Stimulated activated CD4-positive, alpha-beta T cell treated with anti-CD3 and anti-CD28 coated beads, TNF-alpha, amount 100 ng/mL, for 4 hours (primary cell): Measurements from ENCODE around the gene CNNM2.

ENCODE experiments used
- DNase-seq, 3 experiments: peaks; one replicate each; pipeline ENCODE4 v3.0.0-alpha.2; 2020; ENCODE audit warnings: low read depth in 3 of 3

CNNM2 gene

GRCh38 chr10:102917962-102918816 is at the start of gene CNNM2:
TSS of gene CNNM2 (plus strand) at chr10:102918294. CDS start at chr10:102918481, 187 bp downstream.
- DNase-seq, result peak; percentile 97 to 99 (median 98)

- DNase-seq, result no peak
Observed at GRCh38 chr10:102868911-102869257, 49.2 kb upstream of the CNNM2 start.

- no peak for DNase-seq
Observed at GRCh38 chr10:102869258-102870198, 48.6 kb upstream of the CNNM2 start, which contains the start of gene AS3MT. TSS of gene AS3MT (plus strand) at chr10:102869470. CDS start at chr10:102869593, 123 bp downstream.

- DNase-seq, result no peak
Observed at GRCh38 chr10:102870221-102870620, 47.9 kb upstream of the CNNM2 start.

GRCh38 chr10:102872163-102872562 is 45.9 kb upstream of the CNNM2 start:
- no peak for DNase-seq

GRCh38 chr10:102876747-102877153 is 41.3 kb upstream of the CNNM2 start:
- DNase-seq, result no peak

DNA sequence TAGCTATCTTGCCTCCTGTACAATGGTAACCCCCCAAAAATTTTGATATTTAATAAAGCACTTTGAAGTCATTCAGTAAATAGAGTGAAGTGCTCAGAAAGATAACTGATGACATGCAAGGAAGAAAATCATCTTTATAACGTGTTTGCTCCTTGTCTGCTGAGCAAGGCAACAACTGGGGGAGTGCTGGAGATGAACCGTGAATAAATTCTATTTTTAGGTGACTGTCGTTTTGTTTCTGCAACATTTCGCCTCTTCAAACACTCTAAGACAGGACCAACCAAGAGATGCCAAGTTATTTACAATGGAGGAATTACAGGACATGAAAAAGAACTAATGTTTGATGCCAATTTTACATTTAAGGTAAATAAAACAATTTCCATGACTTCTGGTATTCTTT is 39.5 kb upstream of the CNNM2 start:
- no peak for DNase-seq

DNA sequence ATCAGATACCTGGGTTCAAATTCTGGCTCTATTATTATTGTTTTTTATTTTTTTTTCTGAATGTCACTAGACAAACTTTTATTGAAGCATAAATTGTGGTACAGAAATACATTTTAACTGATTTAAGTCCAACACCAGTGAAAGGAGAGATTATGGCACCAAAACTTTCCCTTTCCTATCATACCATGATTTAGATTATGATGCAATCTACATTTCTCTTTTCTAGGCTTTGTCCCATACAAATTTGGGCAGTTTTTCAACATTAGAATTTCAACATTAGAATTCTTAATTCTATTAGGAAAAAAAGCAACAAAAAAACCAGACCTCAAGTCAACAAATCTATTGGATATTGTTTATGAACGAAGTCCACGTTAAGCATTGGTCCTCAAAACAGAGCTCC is 37.8 kb upstream of the CNNM2 start:
- DNase-seq, result no peak

- DNase-seq, result no peak
Observed at GRCh38 chr10:102888048-102888447, 30.0 kb upstream of the CNNM2 start.

GRCh38 chr10:102894466-102895213 is 23.5 kb upstream of the CNNM2 start:
- DNase-seq, result no peak

- DNase-seq, result no peak
Observed at GRCh38 chr10:102900006-102900405, 18.1 kb upstream of the CNNM2 start.

DNA sequence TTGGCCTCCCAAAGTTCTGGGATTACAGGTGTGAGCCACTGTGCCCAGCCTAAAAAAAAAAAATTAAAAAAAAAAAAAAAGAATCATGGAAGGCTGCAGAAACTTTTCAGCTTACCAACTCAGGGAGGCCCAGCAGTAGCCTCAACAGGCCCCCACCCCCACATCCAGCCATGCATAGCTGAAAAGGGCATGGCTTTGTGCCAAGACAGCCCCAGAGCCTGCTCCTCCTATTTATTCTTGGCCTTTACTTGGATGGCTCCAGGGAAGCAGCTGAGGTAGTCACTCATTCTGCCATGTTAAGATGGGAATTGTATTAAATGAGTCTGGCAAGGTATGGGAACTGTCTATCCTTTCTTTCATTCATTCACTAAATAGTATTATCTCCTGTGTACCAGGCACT is 13.7 kb upstream of the CNNM2 start:
- DNase-seq, result no peak

DNA sequence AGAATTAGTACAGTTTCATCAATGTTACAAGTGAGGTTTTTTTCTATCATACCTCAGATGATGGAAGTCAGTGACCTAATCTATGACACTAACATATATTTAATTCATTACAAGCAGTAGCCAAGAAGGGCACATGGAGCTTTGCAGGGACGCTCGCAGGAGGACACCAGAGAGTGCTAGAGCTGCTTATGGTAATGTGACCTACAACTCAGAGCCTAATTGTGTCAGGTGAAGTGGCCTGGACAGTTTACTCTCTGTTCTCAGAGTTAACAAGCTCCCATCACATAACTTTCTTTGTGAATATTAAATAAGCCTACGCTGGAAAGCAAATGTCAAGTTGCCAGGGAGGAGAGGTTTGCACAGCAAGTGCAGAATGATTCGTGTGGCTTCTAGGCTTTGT is 11.6 kb upstream of the CNNM2 start:
- no peak for DNase-seq

GRCh38 chr10:102914781-102915180 is 3.3 kb upstream of the CNNM2 start:
- no peak for DNase-seq

- no peak for DNase-seq
Observed at GRCh38 chr10:102916173-102916572, 1.9 kb upstream of the CNNM2 start.

DNA sequence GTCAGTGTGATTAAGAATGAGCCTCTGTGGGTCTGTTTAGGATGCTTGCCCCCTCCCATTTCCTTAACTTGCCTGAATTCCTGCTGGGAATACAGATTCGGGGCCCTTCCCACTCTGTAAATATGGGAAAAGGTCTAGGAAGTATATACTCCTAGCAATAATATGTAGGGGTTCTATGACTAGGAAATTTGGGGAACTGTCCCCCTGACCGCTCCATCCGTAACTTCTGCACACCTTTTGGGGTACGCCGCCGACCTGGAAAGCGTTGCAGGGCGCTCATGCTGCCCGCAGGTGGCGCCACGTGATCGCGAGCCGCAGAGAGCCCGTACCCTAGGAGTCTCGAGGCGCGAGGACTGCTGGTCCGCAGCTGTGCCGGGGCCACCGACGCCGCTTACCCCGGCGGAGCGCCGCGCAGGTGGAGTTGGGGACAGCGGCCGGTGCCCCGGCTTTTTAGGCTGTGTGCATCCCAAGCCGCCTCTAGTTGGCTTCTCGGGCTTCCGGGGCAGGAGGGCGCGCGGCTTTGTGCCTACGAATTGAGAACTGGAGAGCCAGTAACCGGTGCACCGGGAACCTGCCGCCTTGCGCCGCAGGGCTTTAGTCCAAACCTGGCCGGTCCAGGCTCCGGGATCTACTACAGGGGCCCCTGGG is 656 bp upstream of the CNNM2 start:
- peak; percentile 63 to 71 (median 68) for DNase-seq

DNA sequence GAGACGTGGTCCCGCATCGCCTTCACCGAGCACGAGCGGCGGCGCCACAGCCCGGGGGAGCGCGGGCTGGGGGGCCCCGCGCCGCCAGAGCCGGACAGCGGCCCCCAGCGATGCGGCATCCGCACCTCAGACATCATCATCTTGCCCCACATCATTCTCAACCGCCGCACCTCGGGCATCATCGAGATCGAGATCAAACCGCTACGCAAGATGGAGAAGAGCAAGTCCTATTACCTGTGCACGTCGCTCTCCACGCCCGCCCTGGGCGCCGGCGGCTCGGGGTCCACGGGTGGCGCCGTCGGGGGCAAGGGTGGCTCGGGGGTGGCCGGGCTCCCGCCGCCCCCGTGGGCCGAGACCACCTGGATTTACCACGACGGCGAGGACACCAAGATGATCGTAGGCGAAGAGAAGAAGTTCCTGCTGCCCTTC is 737 bp downstream of the CNNM2 start:
- DNase-seq, result peak in 1 of 3 experiments; percentile 18

GRCh38 chr10:102919246-102919959 is 1.3 kb downstream of the CNNM2 start:
- DNase-seq, result peak in 1 of 3 experiments; percentile 8

- DNase-seq, result no peak
Observed at GRCh38 chr10:102919992-102920739, 2.1 kb downstream of the CNNM2 start.

GRCh38 chr10:102923601-102924000 is 5.5 kb downstream of the CNNM2 start:
- no peak for DNase-seq
